Keratinocyte (primary cell): Measurements from ENCODE around the gene RASA3. TPM values are rescaled to one million over a fixed set of nuclear protein-coding genes. Genes with fewer than 3 reads are reported as not detected.
A peak's percentile ranks its signal among the peaks of the same experiment; 100 is the strongest.

Experiments used
- DNase-seq: peaks from one replicate; pipeline ENCODE4 v3.0.0-alpha.2; 2011; ENCODE audit warnings: low read depth, missing footprints, low spot score
- FAIRE-seq: peaks from 2 replicates; lab custom pipeline; 2011; peaks lifted over from hg19 to GRCh38; lab: Jason Lieb, UNC
- H2AFZ ChIP-seq: 2 replicates; pipeline ENCODE4 v1.6.0; 2012; ENCODE audit warnings: low read length, control low read depth, inconsistent platforms; ENCODE audit not compliant: control insufficient read depth
- H3K27ac ChIP-seq: 2 replicates; pipeline ENCODE4 v1.5.1; 2011; ENCODE audit warnings: low read length; ENCODE audit not compliant: control insufficient read depth, insufficient read depth
- H3K27me3 ChIP-seq: 3 replicates; pipeline ENCODE4 v1.6.0; 2011; ENCODE audit warnings: low read length; ENCODE audit not compliant: control insufficient read depth, insufficient read depth; ENCODE audit errors: extremely low read depth
- H3K36me3 ChIP-seq, 2 experiments: 2 replicates in 1 of 2; 3 replicates in 1 of 2; pipeline ENCODE4 v1.5.1; 2011; ENCODE audit warnings: low read length in 2 of 2, mild to moderate bottlenecking in 1 of 2; ENCODE audit not compliant: control insufficient read depth in 2 of 2, insufficient read depth in 2 of 2; ENCODE audit errors: extremely low read depth in 1 of 2
- H3K4me1 ChIP-seq: 3 replicates; pipeline ENCODE4 v1.5.1; 2011; ENCODE audit warnings: low read length; ENCODE audit not compliant: control insufficient read depth, insufficient read depth; ENCODE audit errors: extremely low read depth
- H3K4me2 ChIP-seq: 3 replicates; pipeline ENCODE4 v1.6.0; 2011; ENCODE audit warnings: low read depth, low read length; ENCODE audit not compliant: control insufficient read depth, insufficient read depth; ENCODE audit errors: extremely low read depth
- H3K4me3 ChIP-seq, 3 experiments: fragments of 200-600 bp in 1 of 3; sonication (generic) in 1 of 3; 2 replicates in 2 of 3; 3 replicates in 1 of 3; pipeline ENCODE4 v1.5.1; 2011 to 2016; ENCODE audit warnings: low read length in 3 of 3, mild to moderate bottlenecking in 3 of 3, control low read depth in 2 of 3, inconsistent platforms in 1 of 3, low read depth in 1 of 3, mixed read lengths in 1 of 3, mixed run types in 1 of 3, moderate library complexity in 1 of 3; ENCODE audit not compliant: control insufficient read depth in 2 of 3, insufficient read depth in 2 of 3; ENCODE audit errors: extremely low read depth in 1 of 3
- H3K79me2 ChIP-seq: 2 replicates; pipeline ENCODE4 v1.6.0; 2012; ENCODE audit warnings: low read length; ENCODE audit not compliant: control insufficient read depth, insufficient read depth
- H3K9ac ChIP-seq: 3 replicates; pipeline ENCODE4 v1.6.0; 2011; ENCODE audit warnings: low read length; ENCODE audit not compliant: control insufficient read depth, insufficient read depth; ENCODE audit errors: extremely low read depth
- H3K9me1 ChIP-seq: 3 replicates; pipeline ENCODE4 v1.6.0; 2011; ENCODE audit warnings: low read length; ENCODE audit not compliant: control insufficient read depth, insufficient read depth; ENCODE audit errors: extremely low read depth
- H3K9me3 ChIP-seq: 2 replicates; pipeline ENCODE4 v1.5.1; 2012; ENCODE audit warnings: low read depth, low read length; ENCODE audit not compliant: control insufficient read depth
- H4K20me1 ChIP-seq: 3 replicates; pipeline ENCODE4 v1.6.0; 2011; ENCODE audit warnings: low read length; ENCODE audit not compliant: control insufficient read depth, insufficient read depth; ENCODE audit errors: extremely low read depth
- CTCF ChIP-seq, 3 experiments: IDR thresholded peaks in 1 of 3; conservative IDR thresholded peaks in 1 of 3; optimal IDR thresholded peaks in 1 of 3; 2 replicates in 2 of 3; 3 replicates in 1 of 3; pipeline versions ENCODE3 to v1.5.1; 2011; ENCODE audit warnings: low read length in 3 of 3, mild to moderate bottlenecking in 3 of 3, moderate library complexity in 2 of 3, control low read depth in 1 of 3, inconsistent platforms in 1 of 3; ENCODE audit not compliant: insufficient read depth in 2 of 3; ENCODE audit errors: extremely low read depth in 1 of 3
- EZH2 ChIP-seq: IDR thresholded peaks from one replicate; pipeline ENCODE4 v1.6.1; 2012; ENCODE audit warnings: inconsistent platforms, mild to moderate bottlenecking, low read length, moderate library complexity
- dilution Hi-C: fragments of 300-500 bp; cut with MboI; formaldehyde crosslinking; loops from one replicate; pipeline ENCODE4 v1.7.0; 2020; ENCODE audit warnings: low sequenced_read_pairs; ENCODE audit not compliant: extremely low pct_ligation_motif_present
- polyA minus RNA-seq, 3 experiments: library from RNA; depleted of rRNA, polyadenylated mRNA; stranded (reverse); fragments of >200 nt; gene quantifications; 1 replicate in 1 of 3; 2 replicates in 1 of 3; 3 replicates in 1 of 3; pipeline ENCODE4 v1.2.3, GENCODE V29; 2011
- polyA plus RNA-seq, 5 experiments: library from polyadenylated mRNA; depleted of rRNA in 3 of 5; stranded (reverse) in 3 of 5; stranded (forward) in 1 of 5; unstranded in 1 of 5; fragments of >200 nt; gene quantifications; 1 replicate in 1 of 5; 2 replicates in 3 of 5; 3 replicates in 1 of 5; pipeline versions ENCODE4 v1.2.1 to v1.2.3, GENCODE V29; 2011 to 2012; ENCODE audit warnings: missing spikeins in 2 of 5, low read depth in 1 of 5, low replicate concordance in 1 of 5

RASA3 gene
- polyA plus RNA-seq, result 3.5 to 6.9 TPM (median 4.1 TPM) in 3 replicates
- polyA plus RNA-seq (2011; ENCODE audit: low read depth), result 1.1 TPM
- 3.1 and 4.8 TPM in 2 replicates for polyA plus RNA-seq (2011; cell fraction: cytosol; rRNA removed)
- polyA plus RNA-seq (2011; cell fraction: nucleus; rRNA removed), result 5.9 and 7.0 TPM in 2 replicates
- 2.0 and 6.9 TPM in 2 replicates for polyA plus RNA-seq (2012; ENCODE audit: low replicate concordance)
- polyA minus RNA-seq, result 3.6 to 5.4 TPM (median 4.5 TPM) in 3 replicates
- 5.2 TPM for polyA minus RNA-seq (2011; cell fraction: cytosol; rRNA and poly(A)+ RNA removed)
- polyA minus RNA-seq (2011; cell fraction: nucleus; rRNA and poly(A)+ RNA removed), result 5.0 and 6.9 TPM in 2 replicates

GRCh38 chr13:114132419-114133121 lies at the start of gene RASA3:
TSS of gene RASA3 (minus strand) at chr13:114132623. CDS start at chr13:114132489, 134 bp downstream.
- Histone ChIP-seq H3K4me3 (peak within 1 kb of the TSS; percentile 64 to 81 (median 78)), H3K9ac (peak within 1 kb of the TSS; percentile 64), H3K9me1 (no peaks in the 10 kb centered on the region), H3K4me2 (peak within 1 kb of the TSS; percentile 93), H3K27ac (no peak within 1 kb of the TSS), H4K20me1 (no peaks in the 10 kb centered on the region), H3K36me3 (no peaks in the 10 kb centered on the region), H3K79me2 (peaks cover 19% of the 10 kb centered on the region), H2AFZ (peak within 1 kb of the TSS; percentile 68), H3K27me3 (no peaks in the 10 kb centered on the region), H3K9me3 (no peaks in the 10 kb centered on the region), H3K4me1 (peaks cover 13% of the 10 kb centered on the region)
- FAIRE-seq, result no peak
- dilution Hi-C loops, result no loop called here
- DNase-seq, result no peak
- no peak for TF ChIP-seq EZH2
- no peak for TF ChIP-seq CTCF (optimal IDR thresholded peaks at IDR 0.05 in 1 of 3, IDR thresholded peaks at IDR 0.05 in 1 of 3, conservative IDR thresholded peaks at IDR 0.05 in 1 of 3; ENCODE audit: extremely low read depth in 1 of 3, insufficient read depth in 2 of 3, low read length in 3 of 3)

- Histone ChIP-seq H3K9ac (no peak within 1 kb of the TSS), H3K4me1 (no peaks in the 10 kb centered on the region), H3K9me3 (no peaks in the 10 kb centered on the region), H3K27ac (no peak within 1 kb of the TSS), H3K36me3 (no peaks in the 10 kb centered on the region), H3K27me3 (peaks cover 10% of the 10 kb centered on the region), H4K20me1 (no peaks in the 10 kb centered on the region), H3K9me1 (no peaks in the 10 kb centered on the region), H3K79me2 (no peaks in the 10 kb centered on the region), H2AFZ (no peak within 1 kb of the TSS), H3K4me3 (no peak within 1 kb of the TSS), H3K4me2 (no peak within 1 kb of the TSS)
- FAIRE-seq (no peak), DNase-seq (no peak)
- dilution Hi-C loops, result no loop called here
- no peak for TF ChIP-seq EZH2
- TF ChIP-seq CTCF (optimal IDR thresholded peaks at IDR 0.05 in 1 of 3, IDR thresholded peaks at IDR 0.05 in 1 of 3, conservative IDR thresholded peaks at IDR 0.05 in 1 of 3; ENCODE audit: extremely low read depth in 1 of 3, insufficient read depth in 2 of 3, low read length in 3 of 3), result no peak
Observed at GRCh38 chr13:114179087-114179658, 46.8 kb upstream of the RASA3 start, which contains the start of gene CFAP97D2. TSS of gene CFAP97D2 (plus strand) at chr13:114179257. CDS start at chr13:114179331, 74 bp downstream.
